ENCODE data around the gene MTOR. TPM values are rescaled to one million over a fixed set of nuclear protein-coding genes. Genes with fewer than 3 reads are reported as not detected.

MTOR gene
- total and polyA plus RNA-seq, 10 donors: 12.5 to 50.9 (median 35.5) TPM

GRCh38 chr1:11193376-11193775 is 69.0 kb downstream of the MTOR start:
- no peaks in the 10 kb centered on the region for H3K27me3 ChIP-seq (replicated peaks in 1 of 7)
- intact Hi-C loops (cut with DNase I; ENCODE audit: low total_unique reads): no loop called here
- H3K27ac ChIP-seq: no peak overlapping the region
- no peak overlapping the region for H3K4me3 ChIP-seq
- no peaks in the 10 kb centered on the region for H3K4me1 ChIP-seq
- TF ChIP-seq POLR2AphosphoS5 (IDR thresholded peaks at IDR 0.05): no peak
- TF ChIP-seq CTCF (IDR thresholded peaks at IDR 0.05 in 8 of 11, conservative IDR thresholded peaks at IDR 0.05 in 3 of 11): no peak
- TF ChIP-seq POLR2A (IDR thresholded peaks at IDR 0.05): no peak
- no peaks in the 10 kb centered on the region for H3K9me3 ChIP-seq
- DNase-seq: no peak
- H3K36me3 ChIP-seq: peaks cover 2 to 100% (median 83%) of the 10 kb centered on the region in 6 donors
- 95 to 96% (median 95%) methylated on average over 9 to 11 of the region's 11 CpGs for WGBS, 5 donors

DNA sequence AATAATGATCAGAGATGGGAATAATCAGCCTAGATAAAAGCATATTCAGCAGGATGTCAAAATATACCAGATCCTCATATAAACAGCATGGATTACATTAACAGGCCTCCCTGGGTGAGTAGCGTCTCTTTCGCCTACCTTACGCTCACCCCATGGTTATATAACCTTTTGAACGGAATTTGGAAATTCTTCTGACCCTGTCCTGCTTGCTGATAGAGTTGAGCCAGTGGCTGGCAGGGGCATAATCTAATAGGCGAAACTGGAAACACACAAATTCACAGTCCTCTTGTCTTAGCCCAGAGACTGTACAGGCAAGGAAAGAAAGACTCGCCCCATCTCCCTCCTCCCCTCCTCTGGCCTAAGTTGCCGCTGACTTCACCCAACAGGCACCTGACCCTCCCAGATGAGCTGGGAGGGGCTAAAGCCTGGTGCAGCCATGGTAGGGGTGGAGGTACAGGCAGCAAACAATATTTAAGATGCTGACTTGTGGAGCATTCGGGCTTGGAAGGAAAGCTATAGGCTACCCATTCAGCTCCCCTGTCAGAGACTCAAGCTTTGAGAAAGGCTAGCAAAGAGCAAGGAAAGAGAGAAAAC is 73.4 kb downstream of the MTOR start, which contains the start of gene ANGPTL7:
ANGPTL7 (plus strand) TSS at position 498 of the 594 bp plus-strand sequence. CDS start 225 bp downstream, outside the sequence.
- Histone ChIP-seq H3K4me3 (no peak within 1 kb of the TSS), H3K27ac (no peak within 1 kb of the TSS), H3K9me3 (no peaks in the 10 kb centered on the region), H3K4me1 (no peaks in the 10 kb centered on the region), H3K36me3 (peaks cover 0 to 100% (median 53%) of the 10 kb centered on the region in 6 donors), H3K27me3 (replicated peaks in 1 of 7) (no peaks in the 10 kb centered on the region)
- WGBS, 5 donors: 92 to 97% (median 96%) methylated on average over 8 of the region's 8 CpGs
- no peak for DNase-seq
- intact Hi-C loops (cut with DNase I; ENCODE audit: low total_unique reads): no loop called here
- TF ChIP-seq CTCF (IDR thresholded peaks at IDR 0.05 in 8 of 11, conservative IDR thresholded peaks at IDR 0.05 in 3 of 11) (no peak), POLR2A (IDR thresholded peaks at IDR 0.05) (no peak), POLR2AphosphoS5 (IDR thresholded peaks at IDR 0.05) (no peak)

DNA sequence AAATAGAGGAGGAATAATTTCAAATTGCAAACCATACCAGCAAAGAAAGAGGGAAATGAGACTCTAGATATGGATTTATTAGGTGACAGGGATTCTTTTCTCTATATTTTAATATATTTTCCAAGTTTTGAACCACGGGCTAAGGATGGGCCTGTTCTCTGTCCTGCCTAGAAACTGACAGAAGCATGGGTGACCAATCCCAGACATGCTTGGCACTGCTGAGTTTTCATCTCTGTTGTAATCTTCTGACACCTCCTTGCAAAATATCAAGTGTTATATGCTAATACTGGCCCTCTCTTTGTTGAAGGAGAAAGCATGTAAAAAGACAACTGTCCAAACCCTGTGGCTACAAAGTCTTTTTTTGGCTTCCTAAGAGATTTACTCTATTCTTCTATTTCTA is 74.0 kb downstream of the MTOR start:
- no peak overlapping the region for H3K27ac ChIP-seq
- intact Hi-C loops (cut with DNase I; ENCODE audit: low total_unique reads): no loop called here
- no peaks in the 10 kb centered on the region for H3K27me3 ChIP-seq (replicated peaks in 1 of 7)
- H3K4me1 ChIP-seq: no peaks in the 10 kb centered on the region
- TF ChIP-seq POLR2AphosphoS5 (IDR thresholded peaks at IDR 0.05) (no peak), CTCF (IDR thresholded peaks at IDR 0.05 in 8 of 11, conservative IDR thresholded peaks at IDR 0.05 in 3 of 11) (no peak)
- 73 to 91% (median 85%) methylated on average over 1 of the region's 1 CpG for WGBS, 5 donors
- H3K9me3 ChIP-seq: no peaks in the 10 kb centered on the region
- H3K36me3 ChIP-seq: peaks cover 0 to 100% (median 47%) of the 10 kb centered on the region in 6 donors
- DNase-seq: no peak
- no peak overlapping the region for H3K4me3 ChIP-seq

GRCh38 chr1:11187931-11188330 is 74.4 kb downstream of the MTOR start:
- no peak for TF ChIP-seq POLR2A (IDR thresholded peaks at IDR 0.05)
- TF ChIP-seq CTCF (IDR thresholded peaks at IDR 0.05 in 8 of 11, conservative IDR thresholded peaks at IDR 0.05 in 3 of 11): no peak
- TF ChIP-seq POLR2AphosphoS5 (IDR thresholded peaks at IDR 0.05): no peak
- WGBS, 5 donors: 83 to 95% (median 91%) methylated on average over 2 of the region's 2 CpGs
- DNase-seq: no peak
- intact Hi-C loops (cut with DNase I; ENCODE audit: low total_unique reads): no loop called here
- no peak overlapping the region for H3K4me3 ChIP-seq
- peaks cover 0 to 100% (median 45%) of the 10 kb centered on the region in 6 donors for H3K36me3 ChIP-seq
- H3K4me1 ChIP-seq: no peaks in the 10 kb centered on the region
- H3K9me3 ChIP-seq: no peaks in the 10 kb centered on the region
- H3K27me3 ChIP-seq (replicated peaks in 1 of 7): no peaks in the 10 kb centered on the region
- no peak overlapping the region for H3K27ac ChIP-seq

Data from spleen (tissue), 11 donors.